GF-D8 (cell line): ENCODE results near the gene XXYLT1.
"Not testable (repeated sequence)": the region's sequence is repeated elsewhere in the genome, so short reads cannot be mapped to it uniquely, and the experiment has no call there.

Experiments
- DNase-seq: peaks from one replicate; lab custom pipeline; 2025; lab: John Stamatoyannopoulos, UW

Gene XXYLT1

DNA sequence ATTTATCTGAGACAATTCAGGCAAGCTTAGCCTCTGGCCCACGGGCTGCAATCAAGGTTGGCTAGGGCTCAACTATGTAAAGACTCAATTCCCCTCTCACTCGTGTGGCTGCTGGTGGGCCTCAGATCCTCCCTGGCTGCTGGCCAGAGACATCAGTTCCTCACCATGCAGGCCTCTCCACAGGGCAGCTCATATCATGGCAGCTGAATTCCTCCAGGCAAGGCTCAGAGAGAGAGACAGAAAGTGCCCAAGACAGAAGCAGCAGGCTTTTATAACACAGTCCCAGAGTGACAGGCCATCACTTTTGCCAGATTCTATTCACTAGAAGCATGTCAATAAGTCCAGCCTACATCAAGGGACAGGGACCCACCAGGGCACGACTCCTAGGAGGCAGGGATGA, 63.2 kb downstream of the XXYLT1 start:
- no peak for DNase-seq

DNA sequence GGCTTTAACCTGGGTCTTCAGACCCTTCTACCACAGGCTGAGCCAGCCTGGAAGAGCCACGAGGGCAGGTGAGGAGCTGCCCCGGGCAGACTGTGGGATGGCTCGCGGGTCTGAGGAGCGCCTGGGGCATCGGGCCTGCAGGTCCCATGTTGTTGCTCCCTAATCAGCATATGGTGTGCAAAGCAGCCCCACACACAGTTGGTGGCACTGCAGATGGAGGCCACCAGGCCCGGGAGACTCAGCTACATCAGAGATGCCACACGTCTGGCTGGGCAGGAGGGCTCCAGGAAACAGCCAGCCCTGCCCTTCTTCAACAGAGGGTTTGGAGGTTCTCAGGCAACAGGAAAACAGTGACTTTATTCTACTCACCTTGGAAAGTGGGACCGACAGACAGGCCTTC, 63.9 kb downstream of the XXYLT1 start:
- no peak for DNase-seq

DNA sequence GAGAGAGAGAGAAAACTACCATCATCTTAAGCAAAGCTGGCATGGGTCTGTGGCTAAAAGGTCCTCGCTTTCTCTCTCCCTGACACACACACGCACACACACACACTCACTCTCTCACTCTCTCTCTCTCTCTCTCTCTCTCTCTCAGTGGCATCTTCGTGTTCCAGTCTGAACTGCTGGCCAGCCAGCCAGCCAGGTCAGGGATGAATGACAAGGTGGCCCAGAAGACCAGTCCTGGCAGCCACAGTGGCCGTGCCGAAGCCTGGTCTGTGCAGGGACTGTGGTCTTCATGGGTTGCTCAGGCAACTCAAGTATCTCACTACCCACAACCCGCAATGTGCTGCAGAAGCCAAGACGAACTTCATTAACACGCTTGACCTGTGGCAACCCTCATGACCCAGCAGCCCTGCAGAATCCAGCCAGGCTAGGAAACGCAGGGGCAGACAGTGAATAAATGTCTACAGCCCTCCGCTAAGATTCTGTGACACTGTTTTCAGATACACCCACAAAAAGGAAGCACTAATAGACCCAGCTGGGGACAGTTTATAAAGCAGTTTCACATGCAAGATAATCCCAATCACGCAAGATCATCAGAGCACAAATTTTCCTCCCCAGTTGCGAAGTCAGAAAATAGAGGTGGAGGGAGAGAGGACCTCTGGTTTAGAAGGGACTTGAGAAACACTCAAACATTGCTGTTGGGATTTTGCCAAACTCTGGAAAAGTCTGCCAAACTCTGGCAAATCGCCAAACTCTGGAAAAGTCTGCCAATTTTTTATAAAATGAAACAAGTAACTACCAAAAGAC, 66.4 kb downstream of the XXYLT1 start:
- peak; percentile 30 for DNase-seq

DNA sequence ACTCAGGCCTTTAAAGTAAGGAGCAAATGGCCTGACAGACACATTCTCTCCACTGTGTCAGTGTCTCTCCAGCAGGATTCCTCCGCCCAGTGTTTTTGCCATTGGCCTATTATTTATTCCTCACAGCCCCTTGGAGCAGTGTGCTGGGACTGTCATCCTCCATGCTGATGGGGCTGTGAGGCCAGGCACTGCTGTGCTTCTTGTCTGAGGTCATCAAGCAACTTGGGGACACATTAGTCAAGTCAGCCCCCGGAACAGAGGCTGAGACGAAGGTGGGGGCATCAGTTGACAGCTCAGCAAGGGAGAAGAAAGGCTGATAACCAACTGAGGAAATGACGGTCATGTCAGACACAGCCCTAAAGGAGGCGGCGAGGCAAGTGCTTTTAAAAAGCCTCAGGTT, 67.4 kb downstream of the XXYLT1 start:
- no peak for DNase-seq

DNA sequence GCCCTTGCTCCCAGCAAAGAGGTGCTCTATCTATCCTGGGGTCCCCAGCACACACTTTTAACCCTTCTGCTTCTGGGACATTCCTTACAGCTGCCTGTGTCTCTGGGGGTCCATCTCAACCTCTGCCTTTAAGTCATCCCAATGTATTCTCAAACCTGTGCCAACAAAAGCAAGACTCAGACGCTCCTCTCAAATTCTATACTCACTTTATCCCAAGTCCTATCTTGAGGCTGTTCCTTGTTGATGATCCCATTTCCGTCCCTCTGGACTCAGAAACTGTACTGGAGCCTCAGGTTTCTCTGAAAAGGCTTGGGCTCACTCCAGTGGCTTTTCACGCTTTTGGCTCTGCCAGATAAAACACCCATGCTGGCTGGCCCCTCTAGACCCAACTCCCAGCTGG, 69.7 kb downstream of the XXYLT1 start:
- DNase-seq, result no peak

DNA sequence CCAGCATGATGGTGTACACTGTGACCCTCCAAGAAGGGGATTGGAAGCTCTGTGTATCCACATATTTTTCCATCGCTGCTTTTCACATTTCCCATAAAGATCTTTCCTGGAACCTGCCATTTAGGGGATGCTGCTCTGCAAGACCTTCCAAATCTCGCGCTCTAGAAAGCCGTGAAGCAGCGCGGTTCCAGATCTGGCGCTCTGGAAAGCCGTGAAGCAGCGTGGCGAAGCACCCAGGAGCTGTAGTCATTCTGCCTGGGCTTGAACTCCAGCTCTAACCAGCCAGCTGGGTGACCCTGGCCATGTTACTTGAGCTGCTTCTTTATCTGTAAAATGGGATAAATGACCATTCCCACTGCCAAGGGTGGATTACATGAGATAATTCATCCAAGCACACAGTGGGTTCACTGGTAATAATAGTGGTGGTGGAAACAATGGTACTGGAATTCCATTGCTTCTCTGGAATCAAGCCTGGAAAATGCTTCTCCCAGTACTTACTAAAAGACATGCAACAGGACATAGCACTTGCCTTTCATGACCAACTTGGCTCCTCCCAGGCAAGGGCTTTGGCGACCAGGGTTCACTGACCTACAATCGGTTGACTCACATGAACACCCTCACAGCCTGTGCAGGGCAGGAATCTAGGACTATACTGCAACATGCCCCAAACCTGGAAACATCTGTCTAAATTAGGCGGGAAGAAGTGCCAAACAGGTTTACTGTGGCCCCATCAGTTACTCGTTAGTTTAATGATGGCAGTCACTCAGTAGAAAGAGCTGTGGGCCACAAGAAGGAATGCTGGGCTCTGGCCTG, 70.7 kb downstream of the XXYLT1 start:
- no peak for DNase-seq

DNA sequence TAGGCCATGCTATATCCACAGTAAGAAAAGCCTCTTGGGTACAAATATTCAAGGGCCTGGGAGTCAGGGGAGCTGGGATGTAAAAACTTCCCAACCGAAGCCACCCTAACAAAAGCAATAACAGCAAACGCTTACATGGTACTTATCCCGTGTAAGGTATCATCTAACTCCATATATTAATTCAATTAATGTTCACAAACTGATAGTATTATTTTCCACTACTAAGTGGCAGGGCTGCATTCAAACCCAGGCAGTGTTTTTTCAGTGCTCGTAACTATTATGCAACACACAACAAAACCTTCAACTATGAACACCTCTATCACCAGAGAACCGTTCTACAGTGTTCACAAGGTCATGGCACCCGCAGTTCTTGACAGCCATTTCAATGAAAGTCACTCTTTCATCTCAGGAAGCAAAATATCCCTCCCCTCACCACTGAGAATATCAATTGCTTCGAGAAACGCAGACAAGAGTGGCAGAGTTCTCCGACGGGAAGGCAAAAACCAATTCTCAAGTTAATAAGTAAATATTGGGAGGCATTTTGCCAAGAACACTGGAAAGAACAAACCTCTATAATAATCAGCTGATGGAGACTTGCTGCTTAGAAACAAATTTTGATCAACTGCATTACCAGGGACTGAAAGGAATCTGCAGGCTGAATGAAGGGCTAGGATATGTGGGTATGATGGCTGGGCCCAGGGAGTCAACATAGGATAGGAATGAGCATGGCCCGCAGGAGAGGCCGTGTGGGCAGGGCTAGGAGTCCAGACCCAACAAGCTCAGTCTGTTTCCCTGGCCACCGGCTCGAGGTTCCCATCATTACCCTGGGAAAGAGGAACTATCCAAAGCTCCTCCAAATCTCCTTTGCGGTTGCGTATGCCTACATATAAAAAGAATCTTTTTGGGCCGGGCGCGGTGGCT, 72.3 kb downstream of the XXYLT1 start:
- DNase-seq, result no peak

DNA sequence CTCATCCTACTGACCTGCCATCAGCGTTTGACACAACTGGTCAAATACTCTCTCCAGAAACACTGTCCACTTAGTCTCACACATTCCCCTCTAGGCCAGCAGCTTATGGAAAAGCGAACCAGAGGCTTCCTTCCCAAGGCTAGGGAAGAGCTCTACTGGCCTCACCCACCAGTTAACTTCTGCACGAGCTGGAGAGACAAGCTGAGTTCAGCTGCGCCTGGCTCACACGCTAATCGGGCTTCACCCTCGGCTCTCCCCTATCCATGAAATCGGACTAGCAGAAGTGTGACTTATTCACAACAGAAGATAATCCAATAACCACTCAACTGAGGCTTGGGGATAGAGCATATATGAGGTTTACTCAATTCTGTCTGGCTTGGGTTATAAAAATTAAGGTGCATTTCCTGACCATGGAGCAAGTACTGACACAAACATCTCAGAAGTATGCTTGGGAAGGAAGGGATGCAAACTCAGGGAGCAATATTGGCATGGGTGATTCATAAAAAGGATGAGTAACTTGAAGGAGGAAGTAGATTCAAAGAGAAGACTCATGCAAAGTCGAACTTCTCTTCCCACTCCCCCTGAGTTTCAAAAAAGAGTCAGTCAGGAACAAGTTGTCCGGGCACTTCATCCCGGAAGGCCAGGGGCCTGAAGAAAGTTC, 73.1 kb downstream of the XXYLT1 start:
- no peak for DNase-seq

DNA sequence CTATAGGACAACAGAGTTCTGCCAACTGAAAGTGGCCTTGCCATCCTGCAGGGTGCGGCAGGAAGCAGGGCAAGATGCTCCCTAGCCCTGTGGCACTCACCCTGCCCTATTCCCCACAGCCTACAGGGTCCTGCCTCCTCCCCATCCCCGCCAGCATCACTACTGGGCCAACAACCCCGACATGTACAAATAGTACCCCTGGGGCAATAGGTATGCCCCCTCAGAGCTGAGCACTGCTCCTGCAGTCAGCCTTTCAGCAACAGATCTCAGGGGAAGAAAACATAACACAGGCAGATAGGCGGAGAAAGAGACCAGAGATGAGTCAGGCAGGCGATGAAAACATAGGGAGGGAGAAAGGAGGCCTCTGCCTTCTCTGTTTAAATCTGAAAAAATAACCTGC, 74.7 kb downstream of the XXYLT1 start:
- no peak for DNase-seq

DNA sequence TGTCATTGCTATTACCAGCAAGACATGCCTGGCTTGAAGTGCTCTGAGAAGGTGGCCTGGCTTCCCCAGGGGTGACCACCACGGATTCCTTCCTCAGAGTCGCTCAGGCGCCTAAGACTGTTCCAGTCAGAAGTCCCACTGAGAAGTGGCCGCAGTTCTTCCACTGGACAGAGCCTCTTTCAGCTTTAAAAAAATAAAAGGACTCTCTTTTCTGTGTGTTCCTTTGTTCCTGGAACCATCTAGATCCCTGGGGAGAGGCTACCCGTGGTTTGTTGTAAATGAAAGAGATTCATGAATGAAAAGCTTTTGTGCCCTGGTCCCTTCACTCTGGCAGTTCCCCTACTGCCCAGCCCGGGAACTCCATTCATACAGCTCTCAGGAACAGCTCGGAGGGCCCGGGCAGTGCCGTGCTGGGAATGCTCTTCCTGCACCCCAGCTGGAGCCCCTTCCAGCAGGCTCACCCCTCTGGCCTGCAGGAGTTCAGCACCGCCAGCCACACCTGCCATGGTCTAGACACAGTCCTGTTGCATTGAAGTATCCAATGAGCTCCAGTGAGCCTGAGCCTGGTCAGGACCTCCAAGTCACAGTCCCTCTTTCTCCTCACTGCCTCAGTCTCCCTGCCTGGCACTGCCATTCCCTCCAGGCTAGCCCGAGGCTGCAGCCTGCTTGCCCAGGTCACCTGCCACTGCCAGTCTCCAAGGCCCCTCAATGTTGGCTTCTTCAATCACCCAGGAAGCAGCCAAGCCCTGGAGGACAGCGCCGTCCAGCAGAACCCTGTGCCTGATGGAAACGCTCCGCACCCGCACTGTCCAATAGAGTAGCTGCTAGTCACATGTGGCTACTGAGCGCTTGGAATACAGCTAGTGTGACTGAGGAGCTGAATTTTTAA, 75.4 kb downstream of the XXYLT1 start:
- no peak for DNase-seq

DNA sequence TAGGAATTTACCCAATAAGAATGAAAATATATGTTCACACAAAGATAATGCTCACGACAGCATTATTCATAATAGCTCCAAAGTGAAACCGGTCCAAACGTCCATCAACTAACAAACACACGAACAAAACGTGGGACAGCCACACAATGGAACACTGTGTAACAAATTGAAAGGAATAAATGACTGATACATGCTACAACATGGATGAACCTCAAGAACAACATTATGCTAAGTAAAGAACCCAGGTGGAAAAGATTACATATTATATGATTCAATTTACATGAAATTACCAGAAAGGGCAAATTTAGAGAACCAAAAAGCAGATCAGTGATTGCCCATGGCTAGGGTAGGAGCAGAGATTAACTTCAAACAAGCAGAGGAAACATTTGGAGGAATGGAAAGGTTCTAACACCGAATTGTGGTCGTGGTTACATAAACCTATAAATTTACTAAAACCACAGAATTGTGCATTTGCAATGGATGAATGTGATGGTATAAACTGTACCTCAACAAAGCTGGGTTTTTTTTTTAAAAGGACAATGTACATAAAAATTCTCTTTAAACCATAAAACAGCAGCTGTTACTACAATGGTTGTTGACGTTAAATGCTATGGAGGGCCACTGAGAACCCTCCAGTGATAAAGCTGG, 76.3 kb downstream of the XXYLT1 start:
- peak; percentile 28 for DNase-seq

DNA sequence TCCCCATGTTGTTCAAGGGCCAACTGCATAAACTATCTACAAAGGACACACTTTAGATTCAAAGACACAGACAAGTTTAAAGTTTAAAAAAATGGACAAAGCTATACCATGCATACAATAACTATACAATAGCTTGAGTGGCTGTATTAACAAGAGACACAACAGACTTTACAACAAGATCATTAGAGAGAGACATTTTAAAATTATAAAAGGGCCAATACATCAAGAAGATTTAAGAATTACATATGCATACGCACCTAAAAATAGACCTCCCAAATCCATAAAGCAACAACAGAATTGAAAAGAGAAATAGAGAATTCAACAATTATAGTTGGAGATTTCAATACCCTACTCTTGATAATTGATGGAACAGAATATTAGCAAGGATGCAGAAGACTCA, 79.4 kb downstream of the XXYLT1 start:
- no peak for DNase-seq

DNA sequence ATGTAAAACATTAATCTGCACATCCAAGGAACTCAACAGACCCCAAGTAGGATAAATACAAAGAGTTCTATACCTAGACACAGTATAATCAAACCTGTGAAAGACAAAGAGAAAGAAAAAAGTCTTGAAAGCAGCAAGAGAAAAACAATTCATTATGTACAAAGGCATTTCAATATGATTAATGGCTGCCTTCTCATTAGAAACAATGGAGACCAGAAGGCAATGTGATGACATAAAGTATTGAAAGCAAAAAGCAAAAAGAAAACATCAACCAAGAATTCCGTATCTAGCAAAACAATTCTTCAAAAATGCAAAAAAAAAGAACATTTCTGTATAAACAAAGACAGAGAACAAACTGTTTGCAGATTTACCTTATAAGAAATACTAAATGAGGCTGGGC, 81.1 kb downstream of the XXYLT1 start:
- DNase-seq, result no peak

DNA sequence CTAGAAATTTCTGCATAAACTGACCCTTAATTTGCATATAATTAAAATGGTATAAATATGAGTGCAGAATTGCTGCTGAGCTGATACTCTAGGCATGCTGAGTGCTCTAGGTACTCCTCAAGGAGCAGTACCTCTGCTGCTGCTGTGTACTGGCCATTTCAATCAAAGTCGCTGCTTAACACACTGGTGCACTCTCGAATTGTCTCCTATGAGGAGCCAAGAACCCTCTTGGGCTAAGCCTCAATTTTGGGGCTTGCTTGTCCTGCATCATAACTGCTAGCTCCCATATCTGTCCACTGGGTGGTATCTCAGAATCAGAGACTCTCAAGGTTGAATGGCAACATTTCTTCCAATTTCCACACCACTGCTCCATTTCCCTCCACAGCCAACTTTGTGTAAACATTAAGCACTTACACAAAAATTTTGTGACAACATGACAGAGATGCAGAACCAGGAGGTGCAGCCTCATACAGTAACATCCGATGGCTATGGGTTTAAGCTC, 82.5 kb downstream of the XXYLT1 start:
- DNase-seq, result no peak

DNA sequence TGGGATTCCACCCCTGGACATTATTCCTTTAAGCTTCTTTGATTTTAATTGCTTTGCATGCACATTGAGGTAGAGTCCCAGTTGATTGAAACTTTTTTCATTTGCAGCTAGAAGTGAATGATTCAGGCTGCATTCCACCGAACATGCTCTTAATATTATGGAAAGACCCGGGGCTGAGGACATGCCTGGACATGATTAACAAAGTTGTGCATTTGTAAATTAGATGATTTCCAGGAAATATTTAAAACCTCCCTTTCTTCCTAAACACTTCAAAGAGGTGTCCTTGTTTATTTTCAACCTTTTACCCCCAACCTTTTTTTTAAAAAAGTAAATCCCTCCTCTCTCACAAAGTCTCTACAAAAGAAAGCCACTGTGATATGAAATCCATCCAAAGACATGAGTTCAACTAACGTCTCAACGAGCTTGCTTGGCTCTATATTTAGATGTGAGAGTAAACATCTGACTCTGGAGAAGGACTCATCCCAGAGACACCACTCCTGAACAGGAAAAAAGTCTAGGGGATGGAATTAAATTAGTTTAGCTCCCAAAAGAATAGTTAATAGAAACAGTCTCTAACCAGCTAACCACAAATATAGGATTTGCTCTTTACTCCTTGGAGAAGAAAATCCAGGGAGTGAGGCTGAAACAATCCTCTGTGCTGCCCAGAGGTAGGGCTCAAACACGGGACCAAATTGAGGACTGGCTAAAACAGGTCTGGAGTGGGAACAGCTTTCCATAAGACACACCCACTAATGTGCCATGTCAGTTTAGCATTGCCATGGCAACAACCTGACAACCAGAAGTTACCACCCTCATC, 83.1 kb downstream of the XXYLT1 start:
- no peak for DNase-seq

DNA sequence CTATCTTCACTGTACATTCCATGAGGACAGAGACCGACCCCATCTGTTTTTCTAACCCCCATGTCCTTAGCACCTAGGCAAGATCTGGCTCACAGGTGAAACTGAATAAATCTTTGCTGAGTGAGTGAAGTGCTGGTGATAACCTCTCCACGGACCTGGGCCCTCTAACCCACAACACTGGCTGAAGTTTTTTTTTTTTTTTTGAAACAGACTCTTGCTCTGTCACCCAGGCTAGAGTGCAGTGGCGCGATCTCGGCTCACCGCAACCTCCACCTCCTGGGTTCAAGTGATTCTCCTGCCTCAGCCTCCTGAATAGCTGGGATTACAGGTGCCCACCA, 84.3 kb downstream of the XXYLT1 start:
- DNase-seq, result not testable (repeated sequence)

DNA sequence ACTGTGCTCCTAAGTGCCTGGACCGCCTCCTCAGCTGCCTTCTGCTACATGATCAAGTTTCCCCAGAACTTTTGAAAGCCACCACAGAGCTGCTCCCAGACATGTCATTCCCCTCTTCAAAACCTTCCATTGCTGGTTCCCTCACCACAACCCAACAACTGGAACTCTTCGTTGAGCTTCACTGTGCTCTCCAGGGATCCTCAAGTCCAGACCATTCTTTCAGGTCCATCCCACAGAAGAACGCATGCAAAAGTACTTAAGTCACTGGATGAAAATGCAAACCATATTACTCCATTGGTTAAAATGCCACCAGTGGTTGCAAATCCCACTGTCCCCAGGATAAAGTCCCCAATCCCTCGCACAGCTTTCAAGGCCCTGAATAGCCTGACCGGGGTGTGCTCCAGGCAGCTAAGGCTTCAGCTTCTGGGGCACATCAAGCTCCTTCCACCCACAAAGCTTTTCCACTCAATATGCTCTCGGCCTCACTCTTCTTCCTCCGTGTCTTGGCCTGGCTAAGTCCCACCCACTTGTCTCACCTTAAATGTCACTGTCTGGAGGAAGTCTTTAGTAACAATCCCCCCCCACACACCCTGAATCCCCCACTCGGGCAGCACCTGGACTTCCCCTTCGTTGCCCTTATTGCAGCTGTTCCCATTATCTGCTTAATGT, 84.8 kb downstream of the XXYLT1 start:
- DNase-seq, result peak; percentile 17

DNA sequence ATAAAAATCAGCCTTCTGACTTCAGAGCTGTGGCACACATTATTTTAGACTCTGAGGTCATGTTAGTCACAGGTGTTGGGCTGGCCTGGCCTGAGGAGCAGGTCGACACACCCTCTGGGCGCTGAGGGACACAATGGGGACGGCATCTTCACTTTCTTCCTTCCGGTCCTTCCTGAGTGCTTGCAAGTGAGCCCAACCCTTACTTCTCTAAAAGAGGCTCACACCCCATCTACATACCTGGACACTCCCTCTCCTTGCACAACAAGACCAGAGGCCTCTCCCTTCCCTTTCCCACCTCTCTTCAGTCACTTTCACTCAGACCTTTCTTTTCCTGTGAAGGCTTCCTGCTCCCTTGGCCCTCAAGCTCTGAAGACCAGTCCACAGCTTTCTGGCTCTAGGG, 85.4 kb downstream of the XXYLT1 start:
- peak; percentile 12 for DNase-seq
